Islet precursor cell (in vitro differentiated cells): ENCODE results near the gene ABLIM2.

Source experiments
- DNase-seq: peaks from one replicate; pipeline ENCODE4 v3.0.0-alpha.2; 2018

Gene ABLIM2

DNA sequence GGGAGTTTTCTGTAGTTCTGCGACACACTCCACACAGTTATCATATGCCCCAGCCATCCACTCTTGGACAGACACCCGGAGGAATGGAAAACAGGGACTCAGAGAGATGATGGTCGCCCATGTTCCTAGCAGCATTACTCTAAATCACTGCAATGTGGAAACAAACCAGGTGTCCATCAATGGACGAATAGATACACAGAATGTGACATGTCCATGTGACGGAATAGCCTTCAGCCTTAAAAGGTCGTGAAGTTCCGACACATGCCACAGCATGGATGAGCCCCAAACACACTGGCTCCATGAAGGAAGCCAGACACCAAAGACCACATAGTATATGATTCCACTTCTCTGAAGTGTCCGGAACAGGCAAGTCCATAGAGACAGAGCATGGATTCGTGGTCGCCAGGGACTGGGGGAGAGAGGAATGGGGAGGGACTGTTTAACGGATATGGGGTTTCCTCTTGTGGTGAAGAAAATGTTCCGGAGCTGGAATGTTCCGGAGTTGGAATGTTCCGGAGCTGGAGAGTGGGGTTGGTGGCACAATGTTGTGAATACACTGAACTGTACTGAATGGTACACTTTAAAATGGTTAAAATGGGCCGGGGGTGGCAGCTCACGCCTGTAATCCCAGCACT, 190.2 kb downstream of the ABLIM2 start:
- no peak for DNase-seq

DNA sequence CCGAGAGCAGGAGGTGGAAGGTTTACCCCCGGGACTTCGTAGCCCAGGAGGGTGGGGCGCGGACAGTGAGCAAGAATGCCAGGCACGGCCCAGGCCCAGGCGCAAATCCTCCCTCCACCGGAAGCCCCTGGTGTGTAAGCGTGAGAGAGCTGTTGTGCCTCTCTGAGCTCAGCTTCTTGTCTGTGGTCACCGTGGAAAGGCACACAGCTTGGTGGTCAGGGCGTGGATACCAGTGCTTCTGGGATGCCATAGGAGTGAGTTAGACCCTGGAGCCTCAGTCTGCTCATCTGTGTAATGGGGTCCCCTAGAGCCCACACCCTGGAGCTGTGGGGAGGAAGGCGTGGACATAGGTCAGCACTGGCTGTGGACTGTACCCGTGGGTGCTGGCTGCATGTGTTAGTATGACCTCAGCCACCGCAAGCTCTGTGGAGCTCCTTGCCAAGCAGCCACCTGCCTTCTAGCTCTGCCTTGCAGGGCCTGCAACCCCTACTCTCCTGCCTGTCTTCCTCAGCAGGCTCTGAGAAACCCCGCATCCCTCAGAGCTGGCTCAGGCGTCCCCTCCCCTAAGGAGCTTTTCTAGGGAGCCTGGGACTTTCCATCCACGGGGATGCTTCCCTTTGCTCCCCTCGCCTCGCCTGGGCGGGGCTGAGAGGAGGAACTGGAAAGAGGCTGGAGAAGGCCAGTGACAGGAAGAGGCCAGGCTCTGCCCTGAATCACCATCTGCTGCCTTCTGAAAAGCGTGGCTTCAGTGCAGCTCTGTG, 190.9 kb downstream of the ABLIM2 start:
- peak; percentile 54 for DNase-seq

DNA sequence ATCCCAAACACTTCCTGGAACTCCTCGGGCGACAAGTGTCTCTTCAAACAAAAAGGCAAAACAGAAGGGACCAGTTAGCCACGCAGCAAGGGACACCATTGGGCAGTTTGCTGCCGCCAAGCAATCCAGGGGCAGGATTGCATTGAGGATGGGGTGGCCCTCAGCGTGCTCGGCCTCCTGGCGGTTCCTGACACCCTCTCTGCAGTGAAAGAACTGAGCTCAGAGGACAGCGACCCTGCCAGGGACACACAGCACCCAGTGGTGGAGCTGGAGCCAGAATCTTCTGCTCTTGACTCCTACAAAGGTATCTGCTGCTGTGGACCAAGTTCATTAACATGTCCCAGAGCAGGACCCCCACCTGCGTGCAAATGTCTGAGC, 191.6 kb downstream of the ABLIM2 start:
- DNase-seq = peak; percentile 55

DNA sequence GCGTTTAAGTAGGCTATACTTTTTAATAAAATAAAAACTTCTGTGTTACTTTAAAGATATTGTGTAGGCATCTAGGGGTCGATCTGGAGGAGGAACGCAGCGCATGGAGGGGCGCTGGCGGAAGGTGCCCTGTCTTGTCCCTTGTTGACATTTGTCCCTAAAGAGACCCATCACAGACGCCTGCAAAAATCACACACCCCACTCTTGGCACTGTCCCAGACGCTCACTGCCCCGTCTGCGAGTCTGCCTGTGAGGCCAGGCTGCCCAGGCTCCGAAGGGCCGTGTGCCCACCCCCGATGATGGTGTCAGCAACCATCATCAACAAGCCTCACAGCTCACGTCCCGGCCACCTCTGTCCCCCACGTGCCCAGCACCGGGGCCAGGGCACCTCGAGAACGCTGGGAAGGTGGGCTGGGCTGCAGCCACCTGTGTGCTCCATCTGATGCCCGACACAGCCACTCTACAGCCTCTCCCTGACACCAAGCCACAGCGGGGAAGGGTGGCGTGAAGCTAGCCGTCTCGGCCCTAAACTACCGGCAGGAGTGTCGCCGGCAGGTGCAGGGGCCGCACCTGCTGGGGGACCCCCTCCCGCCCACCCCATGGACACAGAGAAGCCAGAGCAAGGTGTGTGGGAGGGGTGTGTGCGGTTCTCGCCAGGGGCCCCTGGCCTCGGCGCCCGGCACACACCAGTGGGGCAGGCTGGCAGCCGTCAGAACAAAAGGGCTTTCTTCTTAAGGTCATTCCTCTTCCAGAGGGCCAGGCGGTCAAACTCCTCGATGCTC, 192.1 kb downstream of the ABLIM2 start:
- DNase-seq = no peak

DNA sequence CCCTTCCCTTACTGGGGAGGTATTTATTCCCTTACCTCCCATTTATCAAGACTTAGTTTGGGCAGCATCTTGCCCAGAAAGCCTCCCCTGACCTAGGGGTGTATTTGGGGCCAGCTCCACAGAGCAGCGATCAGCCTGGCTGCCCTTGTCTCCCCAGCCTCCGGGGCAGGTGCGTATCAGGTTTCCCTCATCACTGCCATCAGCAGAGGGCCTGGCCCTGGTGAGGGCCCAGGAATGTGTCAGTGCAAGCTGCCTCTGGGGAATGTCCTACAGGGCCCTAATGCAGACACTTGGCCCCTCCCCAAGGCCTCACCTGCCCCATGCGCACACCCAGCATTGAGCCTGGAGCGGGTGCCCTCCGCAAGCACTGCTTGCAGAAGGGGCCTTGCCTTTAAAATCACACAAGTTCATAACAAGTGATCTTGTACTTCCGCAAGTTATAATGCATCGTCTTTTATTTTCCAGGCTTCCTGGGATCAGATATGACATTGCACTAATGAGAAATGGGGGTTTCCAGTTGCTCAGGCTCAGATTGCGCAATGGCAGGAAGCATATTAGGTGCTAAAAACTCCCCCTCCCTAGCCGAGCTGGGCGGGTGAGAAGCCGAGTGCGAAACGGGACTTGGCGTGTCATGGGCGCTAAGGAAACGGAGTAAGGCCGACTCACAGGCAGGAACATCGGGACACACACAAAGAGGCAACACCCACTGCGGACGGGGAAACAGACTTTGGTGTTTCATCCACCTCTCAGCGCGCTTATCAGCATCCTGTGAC, 193.5 kb downstream of the ABLIM2 start:
- peak; percentile 84 for DNase-seq

DNA sequence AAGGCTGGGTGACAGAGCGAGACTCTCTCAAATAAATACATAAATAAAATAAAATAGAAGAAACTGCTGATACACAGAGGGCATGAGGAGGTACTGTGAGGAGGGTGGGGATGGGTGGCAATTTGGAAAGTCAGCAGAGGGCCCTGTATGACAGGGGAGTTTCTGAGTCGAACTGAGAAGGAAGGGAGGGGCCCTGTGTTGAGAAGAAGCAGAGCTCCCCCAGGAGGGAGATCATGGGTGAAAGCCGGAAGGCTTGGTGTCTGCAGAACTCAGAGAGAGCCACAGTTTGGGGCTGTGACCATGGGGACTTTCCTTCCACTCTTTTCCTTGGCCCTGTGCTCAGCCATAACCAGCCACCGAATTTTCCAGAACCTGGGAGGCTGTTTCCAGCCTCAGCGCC, 194.2 kb downstream of the ABLIM2 start:
- no peak for DNase-seq

DNA sequence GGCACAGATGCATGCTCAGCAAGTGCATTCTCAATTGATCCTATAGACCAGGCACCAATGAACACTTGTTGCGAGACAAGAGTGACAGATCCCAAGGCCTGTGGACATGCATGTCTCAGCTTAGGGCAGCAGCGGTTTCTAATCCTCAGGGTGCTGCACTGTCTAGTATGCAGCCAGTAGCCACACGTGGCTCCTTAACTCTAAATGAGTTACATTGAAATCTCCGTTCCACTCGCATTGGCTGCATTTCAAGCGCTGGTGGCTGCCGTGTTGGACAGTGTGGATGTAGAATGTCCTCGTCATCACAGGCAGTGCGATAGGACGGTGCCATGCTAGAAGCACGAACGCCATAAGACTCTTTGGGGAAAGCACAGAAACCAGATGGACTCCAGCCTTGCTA, 194.9 kb downstream of the ABLIM2 start:
- DNase-seq = no peak

DNA sequence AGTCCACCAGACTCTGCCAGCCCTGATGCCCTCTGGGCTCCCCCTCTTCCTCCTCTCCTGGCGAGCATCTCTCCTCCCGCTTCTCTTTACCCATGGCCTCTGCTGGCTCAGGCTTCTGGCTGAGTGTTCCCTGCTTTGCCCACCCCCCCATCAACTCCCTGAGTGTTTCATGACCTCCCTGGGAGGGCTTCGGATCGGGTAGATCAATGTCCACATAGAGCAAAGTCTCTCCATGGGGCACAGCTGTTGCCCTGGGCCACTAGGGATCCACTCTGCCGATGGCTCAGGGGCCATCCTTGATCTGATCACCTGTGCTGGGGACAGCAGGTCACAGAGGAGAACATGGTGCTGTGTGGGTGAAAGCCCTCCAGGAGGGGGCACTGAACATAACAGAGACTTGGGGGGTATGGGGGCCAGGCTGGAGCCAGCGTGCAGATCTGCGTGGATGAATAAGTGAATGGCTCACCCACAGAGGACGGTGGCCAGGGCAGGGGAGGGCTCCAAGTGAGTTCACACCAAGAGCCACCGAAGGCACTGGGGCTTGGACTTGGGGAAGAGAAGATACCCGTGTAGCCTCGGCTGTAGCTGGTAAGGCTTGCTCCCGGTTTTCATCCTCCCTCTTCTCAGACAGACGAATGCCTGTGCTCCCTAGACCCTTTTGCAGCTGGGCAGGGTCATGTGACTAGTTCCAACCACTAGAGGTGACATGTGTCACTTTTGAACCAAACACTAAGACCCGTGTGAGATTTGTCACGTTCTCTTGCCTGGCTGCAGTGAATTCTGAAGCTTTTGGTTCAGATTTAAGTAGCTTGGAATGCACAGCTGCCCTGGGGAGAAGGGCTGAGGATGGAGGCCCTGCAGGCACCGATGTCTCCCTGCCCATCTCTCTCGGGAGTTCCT, 195.8 kb downstream of the ABLIM2 start:
- peak; percentile 49 for DNase-seq

DNA sequence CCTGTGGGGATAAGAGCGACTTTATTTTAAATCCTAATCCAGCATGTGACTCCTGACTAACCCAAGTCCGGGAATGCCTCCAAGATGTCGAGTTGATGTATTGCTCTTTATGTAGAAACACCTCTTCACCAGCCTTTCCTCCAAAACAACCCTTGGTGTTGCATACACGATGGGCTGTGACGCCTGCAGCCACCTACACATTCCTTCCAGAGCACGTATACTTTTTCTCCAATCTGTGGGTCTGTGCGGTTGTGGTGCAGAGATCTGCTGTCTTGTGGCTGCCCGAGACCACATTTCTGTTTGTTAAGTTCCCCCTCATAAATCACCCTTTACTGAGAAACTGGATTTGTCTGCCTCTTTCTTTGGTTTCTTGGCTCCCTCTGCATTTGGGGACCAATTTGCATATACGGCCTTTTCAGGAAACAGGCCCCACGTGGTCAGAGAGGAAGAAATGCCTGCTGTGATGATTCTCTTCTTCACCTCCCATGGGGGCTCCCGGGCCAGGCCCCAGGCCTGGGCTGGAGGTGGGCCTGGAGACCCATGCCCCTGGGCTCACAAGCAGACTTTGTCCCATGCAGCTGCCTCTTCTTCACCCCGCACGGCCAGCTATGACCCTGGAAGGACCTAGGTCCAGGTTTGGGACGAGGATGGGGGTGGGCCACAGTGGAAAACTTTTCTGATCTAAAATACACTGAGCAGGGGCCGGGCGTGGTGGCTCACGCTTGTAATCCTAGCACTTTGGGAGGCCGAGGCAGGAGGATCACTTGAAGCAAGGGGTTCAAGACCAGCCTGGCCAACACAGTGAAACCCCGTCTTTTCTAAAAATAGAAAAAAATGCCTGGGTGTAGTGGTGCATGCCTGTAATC, 197.6 kb downstream of the ABLIM2 start:
- DNase-seq = peak; percentile 60

DNA sequence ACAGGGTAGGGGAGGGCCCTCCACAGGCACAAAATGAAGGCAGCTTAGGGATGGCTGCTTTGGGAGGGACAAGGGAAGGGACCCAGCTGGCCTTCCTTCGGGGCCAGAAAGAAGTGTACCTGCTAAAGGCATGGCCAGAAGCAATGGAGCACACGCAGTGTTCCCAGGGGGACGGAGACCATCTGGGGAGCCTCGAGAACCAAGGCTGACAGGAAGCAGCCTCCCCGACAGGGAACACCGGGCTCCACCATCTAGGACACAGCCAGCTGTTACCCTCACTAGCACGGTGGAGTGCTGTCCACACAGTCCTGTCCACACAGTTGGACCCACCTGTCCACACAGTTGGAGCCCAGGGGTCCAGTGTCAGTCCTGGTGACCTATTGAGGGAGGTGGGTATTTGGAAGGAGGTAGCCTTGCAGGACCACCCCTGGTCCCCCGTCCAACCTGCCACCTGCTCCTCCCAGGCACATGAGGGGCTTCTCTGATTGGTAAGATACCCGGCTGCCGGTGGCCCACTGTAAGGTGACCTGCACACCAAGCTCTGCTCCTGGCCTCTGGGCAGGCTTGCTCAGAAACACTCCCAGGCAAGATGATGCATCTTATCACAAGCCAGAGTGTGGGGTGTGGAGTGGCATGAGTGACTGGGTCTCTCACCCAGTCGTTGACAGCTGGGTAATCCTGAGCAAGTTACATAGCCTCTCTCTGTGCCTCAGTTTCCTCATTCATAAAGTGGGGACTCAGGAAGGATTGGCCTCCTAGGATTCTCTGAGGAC, 198.4 kb downstream of the ABLIM2 start:
- peak; percentile 53 for DNase-seq

DNA sequence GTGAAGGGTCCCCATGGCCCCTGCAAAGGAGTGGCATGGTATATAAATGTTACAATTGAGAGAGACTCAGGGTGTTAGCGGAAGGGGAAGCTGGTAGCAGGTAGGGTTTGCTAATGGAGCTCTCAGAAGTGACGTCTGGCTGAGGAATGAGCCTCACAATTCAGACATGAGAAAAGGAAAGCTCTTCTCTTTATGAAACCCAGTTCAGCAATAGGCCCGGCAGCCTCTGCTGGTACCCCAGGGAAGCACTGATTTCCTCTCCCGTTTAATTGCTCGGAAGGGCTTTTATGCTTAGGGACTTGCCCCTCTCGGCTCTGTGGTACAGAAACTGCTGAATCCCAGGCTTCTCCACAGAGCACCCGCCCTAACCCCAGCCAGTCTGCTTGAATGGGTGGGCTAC, 199.5 kb downstream of the ABLIM2 start:
- DNase-seq = no peak

DNA sequence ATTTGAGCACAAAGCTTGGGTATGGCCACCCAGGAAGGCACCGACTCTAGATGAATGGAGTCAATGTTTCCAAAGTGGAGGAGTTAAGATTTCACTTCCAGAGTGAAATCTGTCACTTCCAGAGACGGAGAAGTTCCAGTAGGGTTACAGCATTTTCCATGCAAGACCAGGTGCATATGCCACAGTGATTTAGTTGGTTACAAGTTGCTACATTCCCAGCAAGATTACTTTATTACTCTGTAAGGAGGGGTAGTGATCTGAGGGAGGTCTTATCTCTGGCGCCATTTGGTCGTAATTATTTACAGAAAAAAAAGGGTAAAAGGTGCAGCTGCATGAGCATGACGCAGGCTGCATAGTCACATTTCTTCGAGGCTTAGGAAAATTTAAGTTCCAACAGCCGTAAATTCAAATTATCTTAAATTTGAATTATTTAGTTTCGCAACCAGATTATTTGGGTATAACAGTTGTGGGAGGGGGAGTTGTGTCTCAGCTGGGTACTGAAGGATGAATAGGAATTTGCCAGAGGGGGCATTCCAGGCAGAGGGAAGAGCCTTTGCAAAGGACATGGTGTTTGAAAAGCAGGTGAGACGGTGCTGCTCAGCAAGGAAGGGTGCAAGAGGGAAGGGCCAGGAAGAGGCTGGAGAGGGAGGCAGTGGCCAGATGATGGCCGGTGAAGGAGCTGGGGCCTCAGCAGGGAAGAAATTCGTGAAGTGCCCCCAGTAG, 201.5 kb downstream of the ABLIM2 start:
- no peak for DNase-seq

DNA sequence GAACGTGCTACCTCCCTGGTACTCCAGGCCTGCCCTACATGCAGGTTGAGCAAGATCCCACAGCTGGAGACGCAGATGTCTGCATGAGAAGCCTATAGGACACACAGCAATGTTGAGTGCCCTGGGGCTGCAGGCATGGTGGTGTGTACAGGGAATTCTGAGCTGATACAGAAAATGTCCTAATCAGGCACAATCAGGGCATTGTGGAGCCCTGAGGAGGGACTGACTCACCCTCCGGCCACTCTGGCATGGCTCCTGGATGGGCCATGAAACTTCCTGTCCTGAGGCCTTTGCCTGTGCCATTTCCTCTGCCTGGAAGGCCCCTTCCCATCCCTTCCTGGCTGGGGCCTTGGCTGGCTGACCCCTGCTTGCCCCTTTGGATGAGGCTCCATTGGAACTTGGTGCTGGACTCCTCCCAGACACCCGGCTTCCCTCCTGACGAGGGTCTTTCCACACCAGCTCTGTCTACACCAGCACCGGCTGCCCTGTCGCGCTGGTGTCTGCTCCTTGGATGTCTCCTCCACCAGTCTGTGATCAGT, 202.3 kb downstream of the ABLIM2 start:
- peak; percentile 98 for DNase-seq

DNA sequence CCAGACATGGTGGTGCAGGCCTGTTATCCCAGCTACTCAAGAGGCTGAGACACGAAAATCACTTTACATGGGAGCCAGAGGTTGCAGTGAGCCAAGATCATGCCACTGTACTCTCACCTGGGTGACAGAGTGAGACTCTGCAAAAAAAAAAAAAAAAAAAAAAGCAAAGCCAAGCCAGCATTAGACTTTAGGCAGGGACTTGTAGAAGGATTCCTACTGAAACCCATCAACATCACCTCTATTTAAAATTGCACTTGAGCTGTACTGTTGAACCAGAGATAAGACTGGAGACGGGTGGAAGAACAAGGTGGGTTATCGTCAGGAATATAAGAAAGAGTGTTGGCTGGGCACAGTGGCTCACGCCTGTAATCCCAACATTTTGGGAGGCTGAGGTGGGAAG, 203.2 kb downstream of the ABLIM2 start:
- no peak for DNase-seq

DNA sequence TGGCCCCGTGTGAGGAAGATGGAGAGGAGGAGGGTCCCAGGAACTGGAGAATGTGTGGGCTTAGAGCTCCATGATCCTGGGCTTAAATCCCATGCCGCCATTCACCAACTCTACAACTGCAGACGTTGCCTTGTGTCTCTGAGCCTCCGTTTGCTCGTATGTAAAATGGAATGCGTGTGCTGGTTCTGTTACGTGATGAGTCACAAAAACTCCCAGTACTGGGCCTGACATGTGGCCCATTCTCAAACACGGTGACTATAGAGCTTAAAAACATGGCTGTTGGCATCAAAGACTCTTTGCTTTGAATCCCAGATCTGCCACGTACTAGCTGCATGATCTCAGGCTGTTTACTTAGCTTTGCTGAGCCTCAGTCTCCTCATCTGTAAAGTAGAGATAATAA, 206.0 kb downstream of the ABLIM2 start:
- no peak for DNase-seq

DNA sequence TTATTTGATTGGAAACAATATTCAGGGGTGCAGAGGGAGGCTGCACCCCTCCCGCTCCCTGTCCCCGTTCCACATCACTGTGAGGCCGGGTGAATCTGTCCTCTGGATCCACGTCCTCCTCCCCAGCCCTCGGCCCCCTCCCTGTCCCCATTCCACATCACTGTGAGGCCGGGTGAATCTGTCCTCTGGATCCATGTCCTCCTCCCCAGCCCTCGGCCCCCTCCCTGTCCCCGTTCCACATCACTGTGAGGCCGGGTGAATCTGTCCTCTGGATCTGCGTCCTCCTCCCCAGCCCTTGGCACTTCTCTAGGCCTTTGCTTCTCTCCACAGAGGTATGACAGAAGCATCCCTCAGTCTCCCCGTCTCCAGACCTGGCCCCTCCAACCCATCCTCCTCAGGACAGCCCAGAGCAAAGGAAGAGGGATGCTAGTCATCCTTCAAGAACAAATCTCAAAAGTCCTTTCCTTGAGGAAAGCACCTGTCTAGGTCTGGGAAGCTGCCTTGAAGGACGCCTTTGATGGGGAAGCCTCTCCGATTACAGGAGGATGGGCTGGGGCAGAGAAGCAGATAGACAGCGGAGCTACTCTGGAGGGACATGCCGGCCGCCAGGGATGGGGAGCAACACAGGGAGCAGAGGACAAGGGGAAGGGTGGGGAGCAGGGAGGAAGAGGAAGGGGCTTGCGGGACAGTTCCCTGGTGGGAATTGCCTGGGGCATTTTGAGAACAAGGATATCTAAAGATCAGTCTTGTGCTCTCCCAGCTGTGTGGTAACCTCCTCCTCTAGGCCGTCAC, 208.1 kb downstream of the ABLIM2 start:
- no peak for DNase-seq

DNA sequence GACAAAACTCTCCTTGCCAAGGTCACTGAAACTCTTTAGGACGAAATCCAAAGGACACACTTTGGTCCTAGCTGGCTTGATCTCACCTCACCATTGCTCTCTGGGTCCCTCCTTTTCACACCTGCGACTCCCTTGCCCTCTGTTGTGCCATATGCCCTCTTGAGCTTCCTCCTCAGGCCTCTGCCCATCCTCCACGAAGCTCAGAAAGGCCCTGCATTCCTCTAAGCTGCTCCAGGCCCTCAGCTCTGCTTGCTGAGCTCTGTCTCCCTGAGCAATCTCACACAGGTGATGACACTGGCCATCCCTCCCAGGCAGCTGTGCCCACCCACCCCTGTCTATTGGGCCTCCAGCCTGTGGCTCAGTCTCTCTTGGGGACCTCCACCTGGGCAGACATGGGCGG, 208.9 kb downstream of the ABLIM2 start:
- DNase-seq = no peak

DNA sequence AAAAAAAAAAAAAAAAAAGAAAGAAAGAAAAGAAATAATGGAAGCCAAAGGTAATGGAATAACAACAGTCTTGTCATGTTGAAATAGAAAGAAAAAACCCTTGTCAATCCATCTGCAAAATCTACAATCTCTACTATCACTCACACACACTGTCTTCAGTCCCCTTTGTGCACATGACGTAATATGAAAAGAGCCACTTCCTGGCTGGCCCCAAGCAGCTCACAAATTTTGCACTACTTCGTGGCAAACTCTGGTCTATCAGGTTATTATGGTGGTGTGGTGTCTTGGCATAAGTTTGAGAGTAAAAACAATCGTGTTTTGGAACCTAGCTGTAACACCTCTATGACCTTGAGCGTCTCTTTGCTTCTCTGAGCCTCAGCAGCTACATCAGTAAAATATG, 210.7 kb downstream of the ABLIM2 start:
- DNase-seq = no peak
